NCI-H2107 (cell line): ENCODE results near the gene RBMS3.

Source experiments
- DNase-seq: peaks from one replicate; lab custom pipeline; 2025; lab: John Stamatoyannopoulos, UW

Gene RBMS3

DNA sequence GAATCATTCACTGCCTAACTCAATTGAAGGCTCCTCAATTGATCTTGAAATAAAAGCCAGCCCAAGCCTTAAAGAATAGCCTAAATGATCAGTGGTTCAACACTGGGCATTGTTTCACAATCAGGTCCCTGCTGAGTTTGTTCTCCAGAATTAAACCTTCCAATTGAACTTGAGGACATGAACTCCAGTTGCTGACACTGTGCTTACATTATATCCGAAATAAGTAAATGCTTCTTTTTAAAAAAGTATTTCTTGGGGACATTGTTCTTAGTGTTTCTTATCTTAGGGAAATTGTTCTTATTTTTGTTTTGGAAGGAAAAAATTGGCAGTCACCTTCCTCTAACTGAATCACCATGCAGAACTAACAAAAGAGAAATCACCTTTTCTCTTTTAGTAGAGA, 450.2 kb downstream of the RBMS3 start:
- no peak for DNase-seq

DNA sequence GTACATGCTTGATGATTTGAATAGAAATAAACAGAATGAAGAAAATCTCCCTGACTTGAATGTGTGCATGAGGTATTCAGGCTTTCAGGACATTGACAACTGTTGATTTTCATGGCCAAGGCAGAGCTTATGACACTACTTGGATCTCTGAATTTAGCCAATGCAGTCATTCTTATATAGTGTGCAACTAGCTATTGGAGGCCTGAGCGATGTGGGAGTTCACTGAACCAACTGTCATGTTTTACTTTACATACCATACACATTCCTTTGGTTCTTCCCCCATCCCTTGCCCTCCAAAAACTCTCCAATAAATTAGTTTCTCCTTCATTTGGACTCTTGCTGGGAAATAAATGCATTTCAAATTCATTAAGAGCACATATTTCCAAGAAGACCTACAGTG, 460.4 kb downstream of the RBMS3 start:
- no peak for DNase-seq

DNA sequence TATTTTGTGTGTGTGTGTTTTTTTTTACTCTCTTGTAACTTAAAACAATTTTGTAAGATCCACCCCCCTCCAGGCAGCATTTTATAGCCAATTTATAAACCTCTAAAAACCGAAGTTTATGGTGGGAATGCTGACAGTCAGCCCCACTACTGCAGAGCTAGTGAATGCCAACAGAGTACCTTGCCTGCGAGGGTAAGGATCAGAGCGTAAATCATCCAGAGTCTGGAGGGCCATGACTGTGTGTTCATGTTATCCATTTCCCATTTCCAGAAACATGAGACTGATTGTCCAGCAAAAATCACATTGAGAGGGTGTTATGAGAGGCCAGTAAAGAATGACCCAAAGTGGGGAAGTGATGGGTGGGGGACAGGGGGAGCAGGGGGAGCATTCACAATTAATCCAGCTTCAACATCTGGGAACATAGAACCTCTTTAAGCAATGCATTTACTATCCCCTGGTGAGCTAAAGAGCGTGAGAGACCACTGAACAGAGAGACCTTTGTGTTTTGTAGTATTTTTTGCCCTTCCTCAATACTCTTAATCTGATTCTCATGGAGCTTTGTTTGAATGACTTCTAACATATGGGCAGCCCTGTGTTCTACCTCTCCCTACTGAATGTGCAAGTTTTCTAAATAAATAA, 464.5 kb downstream of the RBMS3 start:
- DNase-seq = no peak

DNA sequence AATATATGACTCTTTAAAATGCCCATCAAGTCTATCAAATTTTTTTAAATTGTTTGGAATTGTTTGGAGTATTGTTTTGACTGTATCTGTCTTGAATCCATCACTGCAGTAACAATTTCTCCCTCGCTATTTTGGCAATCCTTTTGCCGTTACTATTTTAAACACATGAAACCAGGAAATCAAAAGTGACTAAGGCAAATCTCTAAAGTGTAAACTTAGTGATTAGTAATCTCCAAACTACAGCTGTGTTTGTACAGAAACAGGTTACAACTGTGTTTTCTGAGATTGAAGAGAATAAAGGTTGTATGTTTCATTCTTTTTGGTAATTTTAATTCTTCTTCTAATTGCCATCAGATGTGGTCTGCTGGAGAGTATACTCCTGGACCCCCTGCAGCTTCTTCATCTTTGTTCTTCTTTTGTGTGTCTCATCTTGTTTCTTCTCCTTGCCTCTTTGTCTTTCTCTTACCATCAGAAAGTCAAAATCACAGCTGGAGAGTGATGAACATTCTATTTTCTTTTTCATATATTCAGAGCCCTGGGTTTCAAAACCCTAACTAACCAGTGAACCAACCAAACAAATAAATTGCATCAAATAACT, 465.4 kb downstream of the RBMS3 start:
- no peak for DNase-seq

DNA sequence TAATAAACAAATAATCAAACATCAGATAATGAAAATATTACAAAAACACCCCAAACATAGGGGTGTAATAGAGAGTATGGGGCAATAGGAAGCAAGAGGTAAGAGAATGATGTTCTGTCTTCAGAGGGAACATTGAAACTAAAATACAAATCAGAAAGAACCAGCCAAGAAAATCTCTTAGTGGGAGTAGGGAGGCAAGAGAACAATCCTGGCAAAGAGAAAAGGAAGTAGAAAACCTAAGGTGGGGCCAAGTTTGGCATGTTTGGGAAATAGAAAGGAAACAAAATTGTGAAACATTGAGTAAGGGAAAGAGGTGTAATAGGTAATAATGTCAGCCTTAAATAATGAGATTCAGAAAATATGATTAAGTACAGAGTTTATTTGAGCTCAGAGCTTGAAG, 467.1 kb downstream of the RBMS3 start:
- DNase-seq = no peak

DNA sequence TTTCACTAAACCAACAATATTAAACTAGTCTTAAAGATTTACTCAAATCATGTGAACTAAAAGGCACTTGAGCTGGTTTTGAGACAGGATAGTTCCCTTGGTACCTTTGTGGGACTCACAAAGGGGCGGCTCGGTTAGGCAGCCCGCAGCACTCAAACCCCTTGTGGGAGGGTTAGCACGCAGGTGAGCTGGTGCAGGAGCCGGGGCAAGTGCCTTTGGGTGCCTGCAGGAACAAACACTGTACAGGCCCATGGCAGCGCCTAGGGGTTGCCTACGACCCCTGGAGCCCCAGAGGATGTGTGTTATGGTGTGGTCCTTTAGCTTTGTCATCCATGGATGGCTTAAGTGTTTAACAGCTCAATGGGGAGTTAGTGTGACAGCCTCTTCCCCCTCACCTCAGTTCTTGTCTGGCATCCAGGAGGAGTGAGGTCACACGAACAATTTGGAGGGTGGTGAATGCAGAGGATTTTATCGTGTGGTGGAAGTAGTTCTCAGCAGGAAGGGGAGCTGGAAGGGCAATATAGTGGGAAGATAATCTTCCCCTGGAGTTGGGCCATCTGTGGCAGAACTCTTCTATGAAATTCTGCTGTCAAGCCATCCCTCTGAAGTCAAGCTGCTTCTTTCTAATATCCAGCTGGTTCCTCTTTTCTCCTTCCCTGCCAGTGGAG, 470.9 kb downstream of the RBMS3 start:
- no peak for DNase-seq

DNA sequence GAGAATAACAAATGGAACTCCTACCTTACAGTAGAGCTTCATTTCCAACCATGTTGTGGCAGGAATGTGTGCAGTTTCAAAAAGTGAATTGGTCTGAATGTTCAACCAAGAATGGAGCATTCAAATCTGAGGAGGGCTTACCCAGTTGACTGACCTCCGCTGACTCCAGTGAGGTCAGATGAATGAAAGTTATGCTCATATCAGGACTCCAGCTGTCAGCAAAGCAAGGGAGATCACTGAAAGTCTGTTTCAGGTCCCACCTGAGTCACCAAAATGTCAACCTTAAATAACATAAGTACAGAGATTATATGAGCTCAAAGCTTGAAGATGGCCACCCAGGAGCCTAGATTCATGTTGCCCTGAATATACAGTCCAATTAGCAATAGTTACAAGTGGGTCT, 473.5 kb downstream of the RBMS3 start:
- no peak for DNase-seq

DNA sequence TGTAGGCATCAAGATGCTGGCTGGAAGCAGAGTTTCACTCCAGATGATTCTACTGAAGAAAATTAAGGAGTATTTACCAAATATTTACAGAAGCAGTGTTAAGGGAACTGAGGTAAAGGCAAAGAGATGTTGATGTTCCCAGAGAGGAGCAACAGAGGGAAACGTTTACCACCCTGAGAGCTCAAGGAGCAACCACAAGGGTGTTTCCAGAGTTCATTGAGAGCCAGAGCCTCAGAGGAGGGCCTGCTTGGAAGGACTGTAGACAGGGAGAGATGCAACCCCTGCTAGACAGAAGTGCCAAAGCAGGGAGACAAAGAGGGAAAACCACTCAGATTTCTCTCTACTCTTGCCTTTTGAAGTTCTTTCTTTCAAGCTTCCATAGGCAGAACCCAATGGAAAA, 474.5 kb downstream of the RBMS3 start:
- no peak for DNase-seq

DNA sequence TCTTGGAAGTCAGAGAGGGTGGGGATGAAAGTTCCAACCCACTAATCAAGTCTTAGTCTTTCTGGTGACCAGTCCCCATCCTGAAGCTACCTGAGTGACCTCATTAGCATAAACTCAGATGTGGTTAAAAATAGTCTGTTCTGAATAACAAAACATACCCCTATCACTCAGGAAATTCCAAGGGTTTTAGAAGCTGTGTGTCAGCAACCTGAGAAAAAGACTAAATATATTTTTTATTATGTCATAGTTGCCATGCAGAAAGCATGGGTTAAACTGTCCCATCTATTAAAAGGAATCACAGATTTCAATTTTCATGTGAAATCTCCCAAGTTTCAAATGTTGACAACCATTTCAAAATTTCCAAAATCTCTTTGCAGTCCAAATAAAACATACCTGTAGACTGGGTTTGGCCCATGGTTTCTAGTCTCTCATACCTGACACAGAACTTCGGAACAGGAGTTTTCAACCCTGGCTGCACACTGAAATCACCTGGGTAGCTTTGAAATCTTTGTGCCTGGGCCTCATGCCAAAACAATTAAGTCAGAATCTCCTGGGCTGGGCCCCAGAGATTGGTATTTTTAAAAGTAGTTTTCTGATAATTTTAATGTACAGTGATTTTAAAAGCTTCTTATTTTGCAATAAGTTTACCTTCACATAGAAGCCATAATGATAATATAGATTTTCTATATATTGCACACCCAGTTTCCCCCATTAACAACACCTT, 476.3 kb downstream of the RBMS3 start:
- DNase-seq = no peak

DNA sequence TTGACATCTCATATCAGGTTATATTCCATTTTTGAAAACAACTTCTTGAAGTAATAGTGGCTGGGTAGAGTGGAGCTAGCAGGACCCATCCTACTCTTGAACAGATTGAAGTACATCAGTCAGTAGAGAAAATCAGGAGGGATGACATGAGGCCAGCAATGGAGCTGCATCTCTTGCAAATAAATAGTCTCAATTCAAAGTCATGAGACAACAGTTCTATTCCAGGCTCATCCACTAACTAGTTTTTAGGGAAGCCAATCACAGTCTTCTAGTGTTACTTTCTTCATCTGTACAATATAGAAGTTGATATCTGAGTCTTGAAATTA, 477.2 kb downstream of the RBMS3 start:
- no peak for DNase-seq

DNA sequence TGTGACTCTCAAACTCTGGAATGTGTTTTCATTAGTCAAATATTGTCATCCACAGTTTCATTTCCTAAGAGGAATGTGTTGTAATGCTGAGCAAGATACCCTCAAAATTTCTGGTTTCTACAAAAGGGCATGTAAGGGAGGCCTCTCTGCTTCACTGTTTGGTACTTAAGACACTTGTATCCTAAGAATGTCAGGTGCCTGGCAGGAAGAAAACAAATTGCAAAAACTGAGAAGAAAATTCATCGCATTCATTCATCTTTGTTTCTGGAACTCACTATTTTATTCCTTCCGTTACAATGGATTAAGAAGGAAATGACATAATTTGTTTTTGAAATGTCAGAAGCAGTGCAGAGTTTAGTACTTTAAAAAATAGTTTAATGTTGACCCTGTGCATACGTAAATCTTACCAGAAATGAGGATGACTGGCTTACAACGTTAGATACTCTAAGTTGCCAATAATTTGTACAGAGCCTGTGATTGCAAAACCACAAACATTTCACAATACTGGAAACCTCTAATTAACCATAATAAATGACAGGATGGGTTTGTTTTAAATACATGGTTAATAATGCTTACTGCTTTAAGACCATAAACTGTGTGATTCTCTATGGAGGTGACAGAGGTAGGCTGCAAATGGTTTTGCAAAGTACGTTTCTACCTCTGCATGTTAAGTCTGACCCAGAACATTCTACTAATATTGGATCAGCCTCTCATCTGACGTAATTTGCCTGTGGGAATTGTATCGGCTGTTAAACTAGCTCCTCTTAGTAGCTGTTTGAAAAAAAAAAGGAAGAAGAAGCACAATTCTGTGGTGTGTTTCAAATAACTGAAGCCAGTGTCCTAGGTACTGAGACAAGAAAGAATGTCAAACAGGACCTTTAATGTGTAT, 477.8 kb downstream of the RBMS3 start:
- no peak for DNase-seq

DNA sequence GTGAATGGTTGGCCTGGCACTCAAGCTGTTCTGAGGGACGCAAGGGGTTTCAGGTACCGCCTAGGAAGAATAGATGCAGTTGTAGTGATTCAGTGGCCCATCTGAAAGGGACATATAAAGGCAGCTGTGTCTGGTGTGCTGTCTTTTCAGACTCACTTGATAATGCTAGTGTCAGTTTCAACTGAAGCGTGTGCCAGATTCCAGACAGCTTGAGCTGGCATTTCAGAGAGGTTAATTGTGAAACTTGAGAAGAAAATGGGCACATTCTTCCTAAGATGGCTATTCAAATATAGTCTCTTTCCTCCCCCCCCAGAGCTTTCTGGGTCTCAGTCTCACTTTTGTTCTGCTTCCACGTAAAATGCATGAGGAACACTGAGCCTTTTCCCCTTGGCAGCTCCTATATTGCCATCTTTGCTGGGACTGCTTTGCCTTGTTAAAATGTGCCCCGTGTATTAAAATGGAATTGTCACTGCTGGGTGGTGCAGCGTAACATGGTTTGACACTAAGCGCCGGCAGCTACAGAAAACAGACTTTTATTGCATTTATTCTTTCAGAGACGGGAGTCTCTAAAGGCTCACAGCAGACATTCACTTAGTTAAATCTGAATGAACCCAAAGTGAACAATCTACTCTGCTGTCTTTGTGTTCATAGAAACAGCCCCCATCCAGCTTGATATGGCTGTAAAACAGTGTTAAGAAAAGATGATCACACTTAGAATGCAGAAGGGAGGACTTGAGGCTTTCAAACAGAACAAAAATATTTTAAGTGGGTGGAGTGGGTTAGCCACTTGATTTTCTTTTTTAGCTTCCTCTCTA, 478.7 kb downstream of the RBMS3 start:
- no peak for DNase-seq

DNA sequence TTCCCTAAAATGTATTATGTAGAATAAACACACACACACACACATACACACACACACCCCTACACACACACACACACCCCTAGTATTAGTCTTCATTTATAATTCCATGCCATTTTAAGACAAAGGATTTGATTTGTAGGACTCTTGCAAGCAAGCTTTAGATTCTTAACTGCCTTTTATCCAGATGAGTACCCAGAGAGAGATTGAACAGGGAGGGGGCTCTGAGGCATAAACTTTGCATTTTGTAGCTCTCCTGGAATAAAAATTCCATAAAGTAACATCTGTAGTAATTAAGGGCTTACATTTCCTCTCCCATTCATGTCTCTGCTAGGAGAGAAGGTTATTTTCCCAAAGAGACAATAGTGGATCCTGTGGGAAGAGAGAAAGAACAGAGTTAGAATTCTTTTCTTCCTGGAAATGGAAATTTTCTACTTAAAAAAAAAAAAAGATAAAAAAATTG, 479.4 kb downstream of the RBMS3 start:
- DNase-seq = no peak

DNA sequence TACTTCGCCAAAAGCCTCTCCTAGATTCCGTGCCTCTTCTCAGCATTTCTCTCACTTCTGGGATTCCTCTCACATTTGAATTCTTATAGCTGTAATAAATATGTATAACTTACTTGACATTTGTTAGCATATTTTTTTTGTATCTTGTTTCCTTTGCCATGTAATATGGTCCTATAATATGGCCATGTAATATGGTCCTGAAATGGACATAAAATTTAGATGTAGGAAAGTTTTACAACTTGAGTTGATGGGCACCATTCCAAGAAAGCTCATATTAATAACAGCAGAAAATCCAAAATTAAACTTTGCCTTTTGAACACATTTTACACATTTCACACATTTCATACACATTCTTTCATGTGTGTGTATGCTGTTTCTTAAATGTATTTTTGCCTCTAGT, 480.6 kb downstream of the RBMS3 start:
- no peak for DNase-seq

DNA sequence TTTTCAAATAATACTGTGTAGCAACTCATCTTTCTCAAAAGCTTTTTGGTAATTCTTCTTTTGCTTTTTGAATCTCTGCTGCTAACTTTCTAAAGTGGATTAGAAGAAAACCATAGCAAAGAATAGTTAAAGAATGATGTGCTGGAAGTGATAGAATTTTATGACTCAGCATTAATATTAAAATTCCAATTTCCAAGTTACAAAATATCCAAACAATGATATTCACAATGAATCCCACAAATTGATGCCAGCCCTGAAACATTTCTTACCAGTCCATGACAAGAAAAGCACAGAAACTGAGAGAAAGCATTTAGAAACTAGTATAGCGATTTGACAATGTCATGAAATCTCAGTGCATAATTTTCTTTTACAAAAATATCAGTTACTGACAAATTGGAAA, 482.2 kb downstream of the RBMS3 start:
- no peak for DNase-seq

DNA sequence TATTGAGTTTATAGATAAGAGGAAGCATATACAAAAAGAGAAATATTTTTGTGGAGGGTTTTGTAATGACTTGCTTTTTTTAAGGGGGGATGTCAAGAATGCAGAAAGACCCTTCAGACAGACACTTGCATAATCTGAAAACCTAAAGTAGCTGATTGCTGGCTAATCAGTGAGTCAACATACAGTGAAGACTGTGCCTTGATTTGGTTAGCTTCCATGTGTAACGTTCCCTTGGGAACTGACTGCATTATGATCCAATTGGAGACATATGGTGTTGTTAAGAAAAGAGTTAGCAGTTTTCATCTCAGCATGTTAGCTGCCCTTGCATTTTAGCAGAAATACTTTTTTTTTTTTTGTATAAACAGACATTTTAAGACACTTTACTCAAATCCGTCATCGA, 483.2 kb downstream of the RBMS3 start:
- no peak for DNase-seq

DNA sequence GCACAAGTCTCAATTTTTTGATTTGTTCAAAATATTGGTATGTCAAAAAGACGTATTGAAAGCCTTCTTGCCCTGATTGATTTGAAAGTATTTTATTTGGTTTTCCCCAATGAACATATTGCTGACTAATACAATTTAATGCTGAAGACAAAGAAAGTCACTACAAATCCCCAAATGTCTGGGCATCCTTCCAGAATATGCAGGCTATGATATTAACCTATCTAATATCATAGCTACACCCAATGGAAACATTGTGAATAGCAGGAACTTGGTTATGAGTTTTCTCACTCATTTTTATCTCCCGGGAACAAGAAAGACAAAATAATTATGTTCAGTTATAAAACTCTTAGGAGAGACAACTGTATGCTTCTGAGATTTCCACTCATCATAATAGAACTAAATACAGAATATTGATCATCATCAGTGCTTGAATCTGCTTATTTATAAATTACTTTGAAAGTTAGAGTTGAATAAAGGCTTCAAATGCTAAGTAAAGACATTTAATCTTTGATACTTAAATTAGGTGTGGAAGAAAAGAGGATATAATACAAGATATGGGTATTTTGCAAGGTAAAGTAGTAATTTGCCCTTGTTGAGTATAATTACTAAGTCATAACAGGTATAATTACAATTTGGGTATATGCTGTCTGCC, 483.9 kb downstream of the RBMS3 start:
- no peak for DNase-seq

DNA sequence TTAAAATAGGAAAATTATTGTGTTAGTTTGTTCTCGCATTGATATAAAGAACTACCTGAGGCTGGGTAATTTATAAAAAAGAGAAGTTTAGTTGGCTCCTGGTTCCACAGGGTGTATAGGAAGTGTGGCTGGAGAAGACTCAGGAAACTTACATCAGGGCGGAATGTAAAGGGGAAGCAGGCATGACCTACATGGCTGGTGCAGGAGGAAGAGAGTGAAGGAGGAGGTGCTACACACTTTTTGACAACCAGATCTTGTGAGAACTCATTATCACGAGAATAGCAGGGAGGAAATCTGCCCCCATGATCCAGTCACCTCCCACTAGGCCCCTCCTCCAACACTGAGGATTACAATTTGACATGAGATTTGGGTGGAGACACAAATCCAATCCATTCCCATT, 490.7 kb downstream of the RBMS3 start:
- DNase-seq = no peak

DNA sequence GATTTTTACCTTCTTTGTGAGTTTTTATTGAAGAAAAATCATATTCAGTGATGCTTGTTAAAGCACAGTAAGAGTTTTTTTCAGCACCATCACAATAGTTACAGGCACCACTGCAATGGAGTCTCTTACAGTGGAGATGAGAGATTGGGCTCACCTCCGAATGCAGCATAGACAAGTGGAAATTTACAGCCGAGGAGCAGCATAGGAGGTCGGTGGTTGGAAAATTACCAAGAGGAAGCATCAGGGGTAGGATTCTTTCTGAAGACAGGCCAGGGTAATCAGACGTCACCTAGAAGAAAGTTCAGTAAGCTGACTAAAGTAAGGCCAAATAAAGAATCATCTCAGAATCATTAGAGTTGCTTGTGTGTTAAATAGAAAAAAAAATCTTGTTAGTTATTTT, 491.6 kb downstream of the RBMS3 start:
- no peak for DNase-seq

DNA sequence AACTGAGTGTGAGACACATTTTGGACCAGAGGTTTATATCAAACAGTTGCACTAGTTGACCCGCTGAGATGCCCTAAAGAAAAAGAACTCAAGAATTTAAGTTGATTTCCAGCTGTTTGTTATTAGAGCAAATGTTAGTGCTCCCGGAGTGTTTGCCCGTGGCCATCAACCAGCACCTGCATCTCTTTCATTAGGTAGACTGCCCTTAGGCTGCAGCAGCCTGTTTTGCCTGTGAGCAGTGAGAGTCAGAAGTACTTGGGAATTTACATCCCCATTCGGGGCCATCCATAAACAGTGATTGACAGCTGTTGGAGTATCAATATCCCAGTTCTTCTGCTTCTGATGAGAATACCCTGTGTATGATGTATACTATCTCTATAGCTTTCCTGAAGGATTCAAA, 492.6 kb downstream of the RBMS3 start:
- DNase-seq = no peak

DNA sequence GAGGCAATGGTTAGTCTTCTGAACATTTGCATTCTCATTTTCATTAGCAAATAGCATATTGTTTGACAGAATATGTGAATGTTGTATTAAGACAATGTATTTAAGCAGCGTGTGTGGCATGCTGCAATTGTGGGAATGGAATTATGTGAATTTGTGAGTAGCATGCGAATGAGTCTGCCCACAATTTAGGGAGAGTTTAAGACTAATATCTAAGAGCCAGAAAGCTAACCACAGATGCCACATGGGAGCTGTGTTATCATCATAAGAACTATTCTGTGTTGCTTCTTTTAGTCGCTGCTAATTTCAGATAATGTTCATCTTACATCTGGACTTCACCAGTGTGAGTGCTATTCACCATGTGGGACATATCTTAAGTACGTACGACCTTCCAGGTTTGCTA, 494.5 kb downstream of the RBMS3 start:
- no peak for DNase-seq
